Fibroblast of lung (primary cell): ENCODE data around the gene ADARB1. TPM values are rescaled to one million over a fixed set of nuclear protein-coding genes. Genes with fewer than 3 reads are reported as not detected.

ENCODE experiments used
- DNase-seq, 2 donors: peaks; one replicate each; pipeline versions ENCODE4 v3.0.0 to v3.0.0-alpha.2; 2010; ENCODE audit warnings: low read depth in 2 of 2
- H2AFZ ChIP-seq: 2 replicates; pipeline ENCODE4 v1.5.1; 2012; ENCODE audit warnings: low read length, control low read depth, inconsistent platforms
- H3K27ac ChIP-seq: 2 replicates; pipeline ENCODE4 v1.5.1; 2011; ENCODE audit warnings: low read length, control low read depth; ENCODE audit not compliant: insufficient read depth
- H3K27me3 ChIP-seq: 2 replicates; pipeline ENCODE4 v1.5.1; 2011; ENCODE audit warnings: mild to moderate bottlenecking, low read length; ENCODE audit not compliant: control insufficient read depth, insufficient read depth
- H3K36me3 ChIP-seq: 2 replicates; pipeline ENCODE4 v1.5.1; 2011; ENCODE audit warnings: low read length; ENCODE audit not compliant: control insufficient read depth, insufficient read depth
- H3K4me1 ChIP-seq: 2 replicates; pipeline ENCODE4 v1.5.1; 2011; ENCODE audit warnings: low read length; ENCODE audit not compliant: control insufficient read depth, insufficient read depth; ENCODE audit errors: extremely low read depth
- H3K4me2 ChIP-seq: 2 replicates; pipeline ENCODE4 v1.5.1; 2011; ENCODE audit warnings: low read length, control low read depth; ENCODE audit not compliant: insufficient read depth; ENCODE audit errors: extremely low read depth
- H3K4me3 ChIP-seq, 4 experiments: fragments of 200-600 bp in 1 of 4; sonication (generic) in 1 of 4; replicated peaks in 1 of 4; 2 replicates each; pipeline ENCODE4 v1.5.1; 2011 to 2016; ENCODE audit warnings: low read length in 4 of 4, low read depth in 3 of 4, mild to moderate bottlenecking in 3 of 4, control low read depth in 2 of 4, inconsistent platforms in 1 of 4, mixed read lengths in 1 of 4; ENCODE audit not compliant: insufficient read depth in 1 of 4; ENCODE audit errors: control extremely low read depth in 1 of 4
- H3K79me2 ChIP-seq: 2 replicates; pipeline ENCODE4 v1.5.1; 2012; ENCODE audit warnings: mild to moderate bottlenecking, low read length, inconsistent platforms; ENCODE audit not compliant: control insufficient read depth, insufficient read depth
- H3K9ac ChIP-seq: 2 replicates; pipeline ENCODE4 v1.5.1; 2011; ENCODE audit warnings: mild to moderate bottlenecking, low read length, control low read depth; ENCODE audit not compliant: insufficient read depth
- H3K9me3 ChIP-seq: 2 replicates; pipeline ENCODE4 v1.5.1; 2012; ENCODE audit warnings: low read depth, low read length; ENCODE audit not compliant: control insufficient read depth, insufficient read depth
- H4K20me1 ChIP-seq: 2 replicates; pipeline ENCODE4 v1.5.1; 2011; ENCODE audit warnings: low read length; ENCODE audit not compliant: control insufficient read depth, insufficient read depth; ENCODE audit errors: extremely low read depth
- CTCF ChIP-seq, 2 donors: IDR thresholded peaks in 1 of 2; conservative IDR thresholded peaks in 1 of 2; 1 replicate in 1 of 2; 2 replicates in 1 of 2; pipeline ENCODE4 v1.5.1; 2011 to 2012; ENCODE audit warnings: low read length in 2 of 2, control low read depth in 1 of 2, inconsistent platforms in 1 of 2, low read depth in 1 of 2, mild to moderate bottlenecking in 1 of 2
- EZH2 ChIP-seq: IDR thresholded peaks from 2 replicates; pipeline ENCODE4 v1.5.1; 2012; ENCODE audit warnings: low read length, control low read depth, mild to moderate bottlenecking; ENCODE audit errors: missing control alignments
- polyA plus RNA-seq, 2 donors: library from polyadenylated mRNA; depleted of rRNA in 1 of 2; stranded (reverse) in 1 of 2; unstranded in 1 of 2; fragments of >200 nt; gene quantifications; 2 replicates each; pipeline ENCODE4 v1.2.1, GENCODE V29; 2011 to 2012; ENCODE audit warnings: missing spikeins in 1 of 2
- total RNA-seq: library from RNA; depleted of rRNA; stranded (reverse); fragments of >200 nt; gene quantifications from 2 replicates; pipeline ENCODE4 v1.2.1, GENCODE V29; 2014

Gene ADARB1
- total and polyA plus RNA-seq, 2 donors (not counting 1 experiment from before 2014, with no cell fraction given), result 20.2 to 25.3 TPM

GRCh38 chr21:45248301-45248892 lies 174.0 kb downstream of the ADARB1 start:
- Histone ChIP-seq H3K4me1 (peaks cover 3% of the 10 kb centered on the region), H2AFZ (no peak overlapping the region), H3K4me3 (peak overlapping the region; percentile 28 to 46 (median 30)), H3K9ac (no peak overlapping the region), H3K79me2 (no peaks in the 10 kb centered on the region), H3K36me3 (no peaks in the 10 kb centered on the region), H3K9me3 (no peaks in the 10 kb centered on the region), H3K4me2 (peak overlapping the region; percentile 87), H4K20me1 (no peaks in the 10 kb centered on the region), H3K27ac (no peak overlapping the region), H3K27me3 (peaks cover 22% of the 10 kb centered on the region)
- TF ChIP-seq CTCF (conservative IDR thresholded peaks at IDR 0.05 in 1 of 2, IDR thresholded peaks at IDR 0.05 in 1 of 2; ENCODE audit: low read depth in 1 of 2, low read length in 2 of 2) (no peak), EZH2 (no peak)
- DNase-seq, result no peak

GRCh38 chr21:45248893-45249381 lies 174.6 kb downstream of the ADARB1 start:
- Histone ChIP-seq H3K9ac (no peak overlapping the region), H2AFZ (peak overlapping the region; percentile 78), H3K4me3 (peak overlapping the region; percentile 28 to 46 (median 30)), H3K4me2 (peak overlapping the region; percentile 87), H3K4me1 (peaks cover 3% of the 10 kb centered on the region), H3K79me2 (no peaks in the 10 kb centered on the region), H3K27ac (no peak overlapping the region), H4K20me1 (no peaks in the 10 kb centered on the region), H3K36me3 (no peaks in the 10 kb centered on the region), H3K9me3 (no peaks in the 10 kb centered on the region), H3K27me3 (peaks cover 22% of the 10 kb centered on the region)
- TF ChIP-seq EZH2 (no peak), CTCF (conservative IDR thresholded peaks at IDR 0.05 in 1 of 2, IDR thresholded peaks at IDR 0.05 in 1 of 2; ENCODE audit: low read depth in 1 of 2, low read length in 2 of 2) (peak in 1 of 2 donors; percentile 3)
- DNase-seq, result peak; percentile 25 to 36

GRCh38 chr21:45249626-45250025 lies 175.2 kb downstream of the ADARB1 start:
- H3K27me3 ChIP-seq, result peaks cover 27% of the 10 kb centered on the region
- H3K4me3 ChIP-seq, result no peak overlapping the region
- no peak for DNase-seq
- H3K27ac ChIP-seq, result no peak overlapping the region
- H3K9ac ChIP-seq, result no peak overlapping the region
- H3K36me3 ChIP-seq, result no peaks in the 10 kb centered on the region
- H2AFZ ChIP-seq, result no peak overlapping the region
- TF ChIP-seq EZH2, result no peak
- no peak for TF ChIP-seq CTCF (conservative IDR thresholded peaks at IDR 0.05 in 1 of 2, IDR thresholded peaks at IDR 0.05 in 1 of 2; ENCODE audit: low read depth in 1 of 2, low read length in 2 of 2)
- no peaks in the 10 kb centered on the region for H3K79me2 ChIP-seq
- no peaks in the 10 kb centered on the region for H3K9me3 ChIP-seq
- no peak overlapping the region for H3K4me2 ChIP-seq
- H3K4me1 ChIP-seq, result peaks cover 3% of the 10 kb centered on the region
- no peaks in the 10 kb centered on the region for H4K20me1 ChIP-seq
